KMS-11 (cell line): Measurements from ENCODE around the gene CRHR1.

Source experiments
- H2AFZ ChIP-seq: fragments of 200-600 bp; sonication (generic); 2 replicates; pipeline ENCODE4 v1.6.1; 2016; ENCODE audit warnings: antibody characterized with exemption, mixed run types, low read depth
- H3K27ac ChIP-seq: fragments of 200-600 bp; sonication (generic); 2 replicates; pipeline ENCODE4 v1.6.1; 2016; ENCODE audit warnings: mild to moderate bottlenecking, mixed run types
- H3K27me3 ChIP-seq: fragments of 200-600 bp; sonication (generic); 2 replicates; pipeline ENCODE4 v1.6.1; 2017; ENCODE audit warnings: mild to moderate bottlenecking, low read depth, mixed run types, moderate library complexity; ENCODE audit not compliant: insufficient read depth
- H3K36me3 ChIP-seq: fragments of 200-600 bp; sonication (generic); 2 replicates; pipeline ENCODE4 v1.6.1; 2017; ENCODE audit warnings: mild to moderate bottlenecking, mixed run types; ENCODE audit not compliant: insufficient read depth
- H3K4me1 ChIP-seq: fragments of 200-600 bp; sonication (generic); 2 replicates; pipeline ENCODE4 v1.6.1; 2016; ENCODE audit warnings: mild to moderate bottlenecking, low read depth, mixed run types; ENCODE audit not compliant: poor library complexity, severe bottlenecking
- H3K4me2 ChIP-seq: fragments of 200-600 bp; sonication (generic); 2 replicates; pipeline ENCODE4 v1.7.0; 2016; ENCODE audit warnings: mild to moderate bottlenecking, mixed run types
- H3K4me3 ChIP-seq: fragments of 200-600 bp; sonication (generic); IDR thresholded peaks from 2 replicates; pipeline ENCODE4 v1.6.1; 2017; ENCODE audit warnings: low read depth, low read length, mixed read lengths; ENCODE audit not compliant: insufficient read depth
- H3K79me2 ChIP-seq: fragments of 200-600 bp; sonication (generic); 2 replicates; pipeline ENCODE4 v1.6.1; 2016; ENCODE audit warnings: low read depth, mixed run types; ENCODE audit not compliant: insufficient read depth
- H3K9ac ChIP-seq: fragments of 200-600 bp; sonication (generic); 2 replicates; pipeline ENCODE4 v1.6.1; 2016; ENCODE audit warnings: mild to moderate bottlenecking, mixed run types
- H4K20me1 ChIP-seq: fragments of 200-600 bp; sonication (generic); 2 replicates; pipeline ENCODE4 v1.6.1; 2016; ENCODE audit warnings: mild to moderate bottlenecking, mixed run types; ENCODE audit not compliant: insufficient read depth
- CTCF ChIP-seq: fragments of 200-600 bp; sonication (generic); conservative IDR thresholded peaks from 2 replicates; pipeline ENCODE4 v1.6.1; 2017; ENCODE audit warnings: low read depth, mild to moderate bottlenecking, antibody characterized with exemption, low read length, moderate library complexity, mixed read lengths

Gene CRHR1

GRCh38 chr17:45845376-45846185, 61.5 kb downstream of the CRHR1 start:
- Histone ChIP-seq H3K9ac (no peak overlapping the region), H3K27ac (no peak overlapping the region), H3K4me1 (no peaks in the 10 kb centered on the region), H3K4me2 (no peak overlapping the region), H4K20me1 (no peaks in the 10 kb centered on the region), H3K36me3 (no peaks in the 10 kb centered on the region), H3K27me3 (peaks cover 6% of the 10 kb centered on the region; the same call in 1 of the 2 replicates), H3K4me3 (no peak overlapping the region), H2AFZ (no peak overlapping the region), H3K79me2 (no peaks in the 10 kb centered on the region)
- TF ChIP-seq CTCF, result no peak

- no peak for TF ChIP-seq CTCF
- H3K27me3 ChIP-seq, result peaks cover 6% of the 10 kb centered on the region; the same call in 1 of the 2 replicates
These were observed 62.1 kb downstream of the CRHR1 start for GRCh38 chr17:45846223-45846622.

GRCh38 chr17:45846646-45847045, 62.5 kb downstream of the CRHR1 start:
- no peak for TF ChIP-seq CTCF
- Histone ChIP-seq H4K20me1 (no peaks in the 10 kb centered on the region), H3K27ac (no peak overlapping the region), H3K4me3 (no peak overlapping the region), H3K79me2 (no peaks in the 10 kb centered on the region), H3K9ac (no peak overlapping the region), H2AFZ (no peak overlapping the region), H3K4me1 (no peaks in the 10 kb centered on the region), H3K27me3 (peaks cover 6% of the 10 kb centered on the region; the same call in 1 of the 2 replicates), H3K36me3 (no peaks in the 10 kb centered on the region), H3K4me2 (no peak overlapping the region)

More at GRCh38 chr17:45846223-45846622, 62.1 kb downstream of the CRHR1 start:
- Histone ChIP-seq H3K27ac (no peak overlapping the region), H3K9ac (no peak overlapping the region), H3K4me3 (no peak overlapping the region), H2AFZ (no peak overlapping the region), H3K79me2 (no peaks in the 10 kb centered on the region), H3K36me3 (no peaks in the 10 kb centered on the region), H3K4me2 (no peak overlapping the region), H3K4me1 (no peaks in the 10 kb centered on the region), H4K20me1 (no peaks in the 10 kb centered on the region)

DNA sequence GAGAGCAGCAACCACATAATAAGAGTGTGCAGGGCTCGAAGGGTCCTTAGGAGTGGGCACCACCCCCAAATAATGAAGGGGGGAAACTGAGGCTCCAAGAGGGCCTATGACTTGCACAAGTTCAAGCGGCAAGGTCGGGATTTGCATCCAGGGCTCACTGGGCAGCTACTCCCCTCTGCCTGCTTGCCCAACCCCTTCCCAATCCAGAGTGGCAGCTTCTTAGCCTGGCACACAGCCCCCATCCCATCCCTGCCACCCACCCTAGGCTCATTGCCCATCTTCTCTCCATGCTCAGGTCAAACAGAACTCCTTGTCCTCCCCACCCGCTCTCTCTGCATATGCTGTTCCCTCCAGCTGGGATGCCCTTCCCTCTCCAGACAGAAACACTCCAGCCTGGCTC, 63.0 kb downstream of the CRHR1 start:
- no peak for TF ChIP-seq CTCF
- no peaks in the 10 kb centered on the region for H3K79me2 ChIP-seq
- H4K20me1 ChIP-seq, result no peaks in the 10 kb centered on the region
- H3K27me3 ChIP-seq, result peaks cover 6% of the 10 kb centered on the region; the same call in 1 of the 2 replicates
- H3K36me3 ChIP-seq, result no peaks in the 10 kb centered on the region
- H3K27ac ChIP-seq, result no peak overlapping the region
- H3K4me2 ChIP-seq, result no peak overlapping the region
- H2AFZ ChIP-seq, result no peak overlapping the region
- H3K4me3 ChIP-seq, result no peak overlapping the region
- H3K4me1 ChIP-seq, result no peaks in the 10 kb centered on the region
- no peak overlapping the region for H3K9ac ChIP-seq
